GM21825 (cell line): ENCODE data around the gene ERCC5.

Source experiments
- ATAC-seq: cut with Tn5 transposase; IDR thresholded peaks from one replicate; pipeline ENCODE4 v1.9.1; 2021; ENCODE audit warnings: mild to moderate bottlenecking, moderate library complexity; ENCODE audit not compliant: unreplicated experiment

Gene ERCC5

GRCh38 chr13:102879793-102880499, 34.1 kb downstream of the ERCC5 start:
- no peak for ATAC-seq

- no peak for ATAC-seq
Observed at GRCh38 chr13:102881819-102882686, 36.2 kb downstream of the ERCC5 start.

GRCh38 chr13:102892503-102892902, 46.7 kb downstream of the ERCC5 start:
- no peak for ATAC-seq

GRCh38 chr13:102897371-102898138, 51.7 kb downstream of the ERCC5 start:
- ATAC-seq: no peak

GRCh38 chr13:102900193-102900608, 54.4 kb downstream of the ERCC5 start:
- ATAC-seq: no peak

GRCh38 chr13:102901056-102901455, 55.2 kb downstream of the ERCC5 start:
- no peak for ATAC-seq

GRCh38 chr13:102901615-102902305, 55.9 kb downstream of the ERCC5 start:
- ATAC-seq: no peak

- ATAC-seq: no peak
Observed at GRCh38 chr13:102902789-102903347, 57.0 kb downstream of the ERCC5 start.

- ATAC-seq: no peak
Observed at GRCh38 chr13:102903659-102904407, 58.0 kb downstream of the ERCC5 start.

GRCh38 chr13:102904408-102904862, 58.6 kb downstream of the ERCC5 start:
- ATAC-seq: no peak

- ATAC-seq: no peak
Observed at GRCh38 chr13:102905905-102906771, 60.3 kb downstream of the ERCC5 start.

GRCh38 chr13:102907016-102907756, 61.4 kb downstream of the ERCC5 start:
- no peak for ATAC-seq

GRCh38 chr13:102907886-102908515, 62.2 kb downstream of the ERCC5 start:
- ATAC-seq: no peak

GRCh38 chr13:102909971-102910370, 64.1 kb downstream of the ERCC5 start:
- ATAC-seq: no peak

- ATAC-seq: no peak
Observed at GRCh38 chr13:102911336-102911735, 65.5 kb downstream of the ERCC5 start.

GRCh38 chr13:102912599-102912998, 66.8 kb downstream of the ERCC5 start:
- no peak for ATAC-seq

- no peak for ATAC-seq
Observed at GRCh38 chr13:102913914-102914313, 68.1 kb downstream of the ERCC5 start.
